Activated CD4-positive, CD25-positive, alpha-beta regulatory T cell (primary cell): Measurements from ENCODE around the gene SLC6A14.

Source experiments
- DNase-seq, 4 experiments: peaks; one replicate each; lab custom pipeline; 2025; lab: John Stamatoyannopoulos, UW

SLC6A14 gene

GRCh38 chrX:116436358-116436816 is at the start of gene SLC6A14:
TSS of gene SLC6A14 (plus strand) at chrX:116436606. CDS start at chrX:116436710, 104 bp downstream.
- DNase-seq = no peak

GRCh38 chrX:116395752-116396151 is 40.7 kb upstream of the SLC6A14 start:
- DNase-seq = no peak

GRCh38 chrX:116399681-116400080 is 36.7 kb upstream of the SLC6A14 start:
- DNase-seq = no peak

GRCh38 chrX:116409219-116409618 is 27.2 kb upstream of the SLC6A14 start:
- no peak for DNase-seq

- no peak for DNase-seq
These were observed 23.1 kb upstream of the SLC6A14 start for GRCh38 chrX:116413273-116413672.

- DNase-seq = no peak
These were observed 19.2 kb upstream of the SLC6A14 start for GRCh38 chrX:116417214-116417613.

GRCh38 chrX:116417968-116418367 is 18.4 kb upstream of the SLC6A14 start:
- DNase-seq = no peak

GRCh38 chrX:116427978-116428377 is 8.4 kb upstream of the SLC6A14 start:
- DNase-seq = no peak

GRCh38 chrX:116435597-116435996 is 809 bp upstream of the SLC6A14 start:
- DNase-seq = no peak

- no peak for DNase-seq
These were observed 12.8 kb downstream of the SLC6A14 start for GRCh38 chrX:116449156-116449555.

- DNase-seq = no peak
These were observed 26.4 kb downstream of the SLC6A14 start, which contains the start of gene CT83 for GRCh38 chrX:116462822-116463221. TSS of gene CT83 (minus strand) at chrX:116462976. CDS start at chrX:116462856, 120 bp downstream.

- DNase-seq = no peak
These were observed 43.7 kb downstream of the SLC6A14 start for GRCh38 chrX:116480059-116480458.

- DNase-seq = no peak
These were observed 53.7 kb downstream of the SLC6A14 start for GRCh38 chrX:116490104-116490503.

- DNase-seq = no peak
These were observed 56.9 kb downstream of the SLC6A14 start for GRCh38 chrX:116493271-116493670.

- DNase-seq = no peak
These were observed 63.4 kb downstream of the SLC6A14 start for GRCh38 chrX:116499780-116500179.
